ENCODE measurements around the gene JAML. TPM values are rescaled to one million over a fixed set of nuclear protein-coding genes. Genes with fewer than 3 reads are reported as not detected.

JAML gene
- total RNA-seq, 1 donor from 2014 or later = not detected

- Mint-ChIP-seq H3K4me1 (ENCODE audit: low read depth) (no peaks in the 10 kb centered on the region), H3K27ac (ENCODE audit: unreplicated experiment) (no peak overlapping the region), H3K36me3 (ENCODE audit: low read depth) (no peaks in the 10 kb centered on the region), H3K27me3 (ENCODE audit: low read depth) (peaks cover 74% of the 10 kb centered on the region), H3K9me3 (ENCODE audit: low read depth) (no peaks in the 10 kb centered on the region), H3K4me3 (ENCODE audit: unreplicated experiment) (no peak overlapping the region)
- DNase-seq (ENCODE audit: low spot score) = no peak
- TF ChIP-seq CTCF (IDR thresholded peaks at IDR 0.05) = no peak
These were observed 8.0 kb downstream of the JAML start for GRCh38 chr11:118216621-118217481.

- Mint-ChIP-seq H3K27ac (ENCODE audit: unreplicated experiment) (no peak overlapping the region), H3K9me3 (ENCODE audit: low read depth) (no peaks in the 10 kb centered on the region), H3K4me1 (ENCODE audit: low read depth) (peaks cover 6% of the 10 kb centered on the region), H3K27me3 (ENCODE audit: low read depth) (peaks cover 77% of the 10 kb centered on the region), H3K4me3 (ENCODE audit: unreplicated experiment) (no peak overlapping the region), H3K36me3 (ENCODE audit: low read depth) (no peaks in the 10 kb centered on the region)
- no peak for TF ChIP-seq CTCF (IDR thresholded peaks at IDR 0.05)
- no peak for DNase-seq (ENCODE audit: low spot score)
These were observed 9.0 kb downstream of the JAML start for GRCh38 chr11:118215765-118216164.

GRCh38 chr11:118215262-118215661 lies 9.5 kb downstream of the JAML start:
- no peaks in the 10 kb centered on the region for H3K36me3 Mint-ChIP-seq (ENCODE audit: low read depth)
- H3K27ac Mint-ChIP-seq (ENCODE audit: unreplicated experiment) = no peak overlapping the region
- no peak overlapping the region for H3K4me3 Mint-ChIP-seq (ENCODE audit: unreplicated experiment)
- H3K9me3 Mint-ChIP-seq (ENCODE audit: low read depth) = no peaks in the 10 kb centered on the region
- peaks cover 77% of the 10 kb centered on the region for H3K27me3 Mint-ChIP-seq (ENCODE audit: low read depth)
- TF ChIP-seq CTCF (IDR thresholded peaks at IDR 0.05) = no peak
- DNase-seq (ENCODE audit: low spot score) = no peak
- peaks cover 7% of the 10 kb centered on the region for H3K4me1 Mint-ChIP-seq (ENCODE audit: low read depth)

- TF ChIP-seq CTCF (IDR thresholded peaks at IDR 0.05) = no peak
- no peaks in the 10 kb centered on the region for H3K9me3 Mint-ChIP-seq (ENCODE audit: low read depth)
These were observed 10.4 kb downstream of the JAML start for GRCh38 chr11:118214210-118214914.

GRCh38 chr11:118213781-118214180 lies 11.0 kb downstream of the JAML start:
- H3K4me3 Mint-ChIP-seq (ENCODE audit: unreplicated experiment) = no peak overlapping the region
- no peak for TF ChIP-seq CTCF (IDR thresholded peaks at IDR 0.05)
- H3K36me3 Mint-ChIP-seq (ENCODE audit: low read depth) = no peaks in the 10 kb centered on the region
- DNase-seq (ENCODE audit: low spot score) = no peak
- H3K27ac Mint-ChIP-seq (ENCODE audit: unreplicated experiment) = no peak overlapping the region
- H3K27me3 Mint-ChIP-seq (ENCODE audit: low read depth) = peaks cover 72% of the 10 kb centered on the region
- peaks cover 7% of the 10 kb centered on the region for H3K4me1 Mint-ChIP-seq (ENCODE audit: low read depth)
- H3K9me3 Mint-ChIP-seq (ENCODE audit: low read depth) = no peaks in the 10 kb centered on the region

More at GRCh38 chr11:118214210-118214914, 10.4 kb downstream of the JAML start:
- Mint-ChIP-seq H3K4me3 (ENCODE audit: unreplicated experiment) (no peak overlapping the region), H3K27me3 (ENCODE audit: low read depth) (peaks cover 72% of the 10 kb centered on the region), H3K27ac (ENCODE audit: unreplicated experiment) (no peak overlapping the region), H3K36me3 (ENCODE audit: low read depth) (no peaks in the 10 kb centered on the region), H3K4me1 (ENCODE audit: low read depth) (peaks cover 7% of the 10 kb centered on the region)
- no peak for DNase-seq (ENCODE audit: low spot score)
